Superior temporal gyrus (tissue), 1 donor: Measurements from ENCODE around the gene HAPLN2.
A peak's percentile ranks its signal among the peaks of the same experiment; 100 is the strongest.

Experiments
- DNase-seq: peaks from one replicate; pipeline ENCODE4 v3.0.0-alpha.2; 2016; ENCODE audit errors: extremely low spot score

Gene HAPLN2

GRCh38 chr1:156662005-156662799, 43.0 kb downstream of the HAPLN2 start:
- DNase-seq: peak; percentile 82

GRCh38 chr1:156662800-156663055, 43.5 kb downstream of the HAPLN2 start:
- DNase-seq: no peak

DNA sequence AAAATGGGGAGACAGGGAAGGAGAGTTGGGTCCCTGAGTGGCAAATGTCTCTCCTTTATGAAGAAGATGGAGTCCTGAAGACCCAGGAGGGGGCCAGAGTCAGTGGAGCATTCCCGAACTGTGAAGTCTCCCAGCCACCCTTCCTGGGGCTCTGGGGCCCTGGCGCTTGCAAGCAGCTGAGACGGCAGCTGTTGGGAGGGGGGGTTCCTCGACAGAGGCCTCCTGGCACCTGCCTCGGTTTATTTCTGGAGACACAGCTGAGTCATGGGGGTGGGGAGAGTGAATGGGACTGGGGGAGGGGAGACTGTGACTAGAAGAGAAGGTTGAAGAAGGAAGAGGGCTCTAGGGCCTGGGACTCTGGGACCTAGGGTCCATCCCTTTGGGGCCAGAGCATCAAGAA, 44.0 kb downstream of the HAPLN2 start:
- DNase-seq: no peak

DNA sequence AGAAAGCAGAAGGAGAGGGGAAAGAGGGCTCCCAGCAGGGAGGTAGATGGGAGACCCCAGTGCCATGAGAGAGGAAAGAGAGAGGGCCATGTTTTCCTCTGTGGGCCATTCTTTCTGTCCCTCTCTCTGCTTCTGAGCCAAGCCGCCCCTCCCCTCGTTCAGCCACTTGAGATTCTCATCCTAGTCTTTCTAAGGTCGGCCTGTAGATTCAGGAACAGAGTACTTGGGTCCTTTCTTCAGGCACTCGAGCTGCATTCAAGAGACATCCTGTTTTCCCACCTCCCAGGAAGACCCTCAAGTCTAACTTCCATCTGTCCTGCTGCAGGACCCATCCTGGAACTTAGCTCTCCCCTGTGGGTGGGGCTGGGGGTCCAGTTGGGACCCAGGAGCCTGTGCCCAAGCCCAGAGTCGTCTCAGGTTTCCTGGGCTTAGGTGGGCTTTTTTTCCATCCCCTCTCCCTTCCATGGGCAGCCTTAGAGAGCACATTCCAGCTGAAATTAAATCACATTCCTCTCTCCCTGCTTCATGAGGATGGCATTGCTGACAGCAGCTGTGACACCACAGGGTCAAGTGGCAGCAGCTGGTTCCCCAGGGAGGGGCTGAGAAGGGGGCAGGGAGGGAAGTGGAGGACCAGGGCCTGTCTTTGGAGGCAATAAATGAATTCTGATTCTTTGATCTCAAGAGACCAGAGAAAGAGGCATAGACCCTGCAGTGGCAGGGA, 45.0 kb downstream of the HAPLN2 start:
- DNase-seq: no peak

- DNase-seq: no peak
These were observed 45.7 kb downstream of the HAPLN2 start for GRCh38 chr1:156664767-156665411.

GRCh38 chr1:156665539-156665938, 46.3 kb downstream of the HAPLN2 start:
- no peak for DNase-seq

GRCh38 chr1:156666862-156667609, 47.8 kb downstream of the HAPLN2 start:
- no peak for DNase-seq

GRCh38 chr1:156667610-156667967, 48.4 kb downstream of the HAPLN2 start:
- DNase-seq: peak; percentile 54

- no peak for DNase-seq
These were observed 48.9 kb downstream of the HAPLN2 start for GRCh38 chr1:156667968-156668709.

DNA sequence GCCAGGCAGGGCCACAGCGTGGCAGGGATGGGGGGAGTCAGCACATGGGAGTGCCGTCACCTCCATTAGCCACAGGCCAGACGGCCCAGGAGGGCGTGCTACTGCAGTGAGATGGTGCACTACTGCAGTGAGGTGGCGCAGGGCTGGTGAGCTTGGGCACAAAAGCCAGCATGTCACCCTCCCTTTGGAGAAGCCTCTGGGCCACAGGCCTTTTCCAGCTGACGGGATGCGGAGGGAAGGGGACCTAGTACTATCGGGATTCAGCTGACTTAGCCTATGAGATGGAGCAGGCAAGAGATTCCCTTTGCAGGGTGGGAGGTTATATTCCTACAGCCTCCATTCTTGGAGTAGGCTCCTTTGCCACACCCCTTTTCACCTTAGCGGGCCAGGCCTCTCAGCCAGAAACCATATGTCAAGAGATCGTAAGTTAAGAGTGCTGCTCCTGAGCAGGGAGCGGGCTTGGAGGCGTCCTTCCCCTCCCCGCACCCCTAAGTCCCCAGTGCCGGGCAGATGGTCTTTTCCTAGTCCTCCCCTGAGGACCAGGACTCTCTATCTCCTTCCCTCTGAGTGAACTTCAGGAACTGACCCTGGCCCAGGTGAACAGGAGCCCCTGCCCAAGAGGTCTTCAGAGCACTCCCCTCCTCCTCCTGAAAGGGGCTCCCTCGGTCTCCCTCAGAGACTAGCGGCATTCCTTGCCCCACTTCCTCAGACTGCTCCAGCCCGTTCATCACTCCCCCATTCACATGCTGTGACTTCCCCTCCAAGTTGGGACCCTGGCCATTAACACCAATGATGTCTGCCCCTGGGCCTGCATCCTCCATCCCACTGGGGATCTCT, 49.8 kb downstream of the HAPLN2 start:
- DNase-seq: no peak

GRCh38 chr1:156669794-156670193, 50.6 kb downstream of the HAPLN2 start:
- no peak for DNase-seq

DNA sequence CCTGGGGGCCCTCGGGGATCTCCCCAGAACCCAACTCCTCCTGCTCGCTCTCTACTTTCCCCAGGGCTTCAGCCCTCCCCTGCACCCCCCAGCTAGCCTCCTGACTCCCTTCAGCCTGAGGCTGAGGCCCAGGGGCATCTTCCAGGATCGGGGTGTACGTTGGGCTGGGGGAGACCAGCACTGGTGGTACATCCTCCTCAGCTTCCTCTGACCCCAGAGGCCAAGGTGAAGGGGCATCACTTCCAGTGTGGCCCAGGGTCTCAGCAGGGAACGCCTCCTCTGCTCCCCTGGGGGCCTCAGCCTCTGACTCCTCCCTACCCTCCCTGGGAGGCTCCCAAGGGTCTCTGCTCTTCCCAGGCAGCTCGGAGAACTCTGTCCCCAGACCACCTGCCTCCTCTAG, 51.1 kb downstream of the HAPLN2 start:
- DNase-seq: no peak

GRCh38 chr1:156670791-156671190, 51.6 kb downstream of the HAPLN2 start:
- DNase-seq: no peak

DNA sequence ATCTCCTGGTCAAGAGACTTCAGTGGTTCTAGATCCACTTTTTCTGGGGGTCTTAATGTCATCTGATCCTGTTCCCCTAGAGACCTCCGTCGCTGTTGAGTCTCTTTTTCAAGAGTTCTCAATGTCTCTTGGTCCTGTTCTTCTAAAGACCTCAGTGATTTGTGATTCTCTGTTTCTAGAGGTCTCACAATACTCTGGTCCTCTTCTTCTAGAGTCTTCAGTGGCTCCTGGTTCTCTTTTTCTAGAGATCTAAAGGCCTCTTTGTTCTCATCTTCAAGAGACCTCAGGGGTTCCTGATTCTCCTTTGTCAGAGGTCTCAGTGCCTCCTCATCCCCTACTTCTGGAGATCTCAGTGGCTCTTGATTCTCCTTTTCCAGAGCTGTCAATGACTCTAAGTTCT, 52.6 kb downstream of the HAPLN2 start:
- DNase-seq: no peak

DNA sequence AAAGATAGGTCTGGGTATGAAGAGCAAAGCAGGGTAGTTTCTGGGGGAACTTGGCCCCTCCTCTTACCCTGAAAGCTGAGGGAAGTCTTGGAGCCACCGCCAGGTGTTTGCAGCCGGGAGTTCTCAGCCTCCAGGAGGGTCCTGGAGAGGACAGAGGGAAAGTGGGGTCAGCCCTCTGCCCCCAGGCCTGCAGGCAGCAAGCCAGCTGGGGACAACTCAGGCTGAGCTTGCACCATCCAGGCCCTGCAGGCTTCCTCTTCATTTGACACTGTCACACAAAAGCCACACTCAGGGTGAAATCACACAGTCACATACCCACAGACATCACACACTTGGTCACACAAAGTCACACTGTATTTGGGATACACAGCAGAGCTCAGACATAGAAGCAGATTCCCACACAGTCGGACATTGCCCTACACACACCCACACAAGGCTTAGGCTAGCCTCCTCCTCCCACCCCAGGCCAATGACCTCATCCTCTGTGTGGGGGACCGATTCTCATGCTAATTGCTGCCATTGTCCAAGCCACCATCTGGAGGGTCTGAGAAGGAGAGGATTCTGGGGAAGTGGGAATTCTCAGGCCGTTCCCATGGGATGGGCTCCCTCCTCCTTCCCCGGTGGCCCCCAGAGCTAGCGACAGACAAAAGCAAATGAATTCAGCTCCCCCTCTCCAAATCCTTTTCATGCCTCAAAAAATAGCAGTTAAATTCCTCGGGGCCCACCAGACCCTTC, 54.3 kb downstream of the HAPLN2 start:
- peak; percentile 39 for DNase-seq
